HFF-Myc (cell line): ENCODE measurements around the gene CDK6.
"Not testable (repeated sequence)": the region's sequence is repeated elsewhere in the genome, so short reads cannot be mapped to it uniquely, and the experiment has no call there.

ENCODE experiments used
- DNase-seq: peaks from one replicate; pipeline ENCODE4 v3.0.0-alpha.2; 2011; ENCODE audit warnings: low read depth; ENCODE audit errors: extremely low read depth
- H3K4me3 ChIP-seq: replicated peaks from 2 replicates; pipeline ENCODE4 v1.5.1; 2011; ENCODE audit warnings: low read depth, mild to moderate bottlenecking, control low read depth, low read length
- TF ChIP-seq, protein P1 (sequence below): IDR thresholded peaks from 2 replicates; pipeline ENCODE4 v1.5.1; 2012; ENCODE audit warnings: mild to moderate bottlenecking, low read depth, low read length, control low read depth; ENCODE audit errors: missing control alignments

Gene CDK6

DNA sequence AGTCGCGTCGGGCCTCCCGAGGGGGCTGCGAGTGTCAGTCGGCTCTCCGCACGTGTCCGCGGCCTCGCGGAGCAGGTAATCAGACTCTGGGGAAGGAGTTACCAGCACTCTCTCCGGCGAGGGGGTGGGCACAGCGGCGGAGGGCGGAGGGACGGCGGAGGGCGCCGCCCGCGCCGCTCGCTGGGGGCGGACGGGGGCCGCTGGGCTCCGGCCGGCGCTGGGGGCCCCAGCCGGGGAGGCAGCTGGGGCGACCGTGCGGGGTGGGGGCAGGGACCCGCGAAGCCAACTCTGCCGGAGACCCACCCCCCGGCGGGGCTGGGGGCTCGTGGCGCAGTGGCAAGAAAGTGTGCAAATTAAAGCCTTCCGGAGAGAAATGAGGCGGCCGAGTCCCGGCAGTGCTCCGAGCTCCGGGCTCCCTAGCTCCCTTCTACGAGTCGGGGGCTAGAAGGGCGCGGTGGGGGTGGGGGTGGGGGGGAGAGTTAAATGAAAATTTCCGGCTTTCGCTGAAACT, at the start of gene CDK6:
CDK6 (minus strand) TSS at position 85 of the 511 bp plus-strand sequence. CDS start 3,250 bp downstream, outside the sequence.
- peak; percentile 29 for DNase-seq
- H3K4me3 ChIP-seq: peak within 1 kb of the TSS; percentile 79
- TF ChIP-seq, protein P1, sequence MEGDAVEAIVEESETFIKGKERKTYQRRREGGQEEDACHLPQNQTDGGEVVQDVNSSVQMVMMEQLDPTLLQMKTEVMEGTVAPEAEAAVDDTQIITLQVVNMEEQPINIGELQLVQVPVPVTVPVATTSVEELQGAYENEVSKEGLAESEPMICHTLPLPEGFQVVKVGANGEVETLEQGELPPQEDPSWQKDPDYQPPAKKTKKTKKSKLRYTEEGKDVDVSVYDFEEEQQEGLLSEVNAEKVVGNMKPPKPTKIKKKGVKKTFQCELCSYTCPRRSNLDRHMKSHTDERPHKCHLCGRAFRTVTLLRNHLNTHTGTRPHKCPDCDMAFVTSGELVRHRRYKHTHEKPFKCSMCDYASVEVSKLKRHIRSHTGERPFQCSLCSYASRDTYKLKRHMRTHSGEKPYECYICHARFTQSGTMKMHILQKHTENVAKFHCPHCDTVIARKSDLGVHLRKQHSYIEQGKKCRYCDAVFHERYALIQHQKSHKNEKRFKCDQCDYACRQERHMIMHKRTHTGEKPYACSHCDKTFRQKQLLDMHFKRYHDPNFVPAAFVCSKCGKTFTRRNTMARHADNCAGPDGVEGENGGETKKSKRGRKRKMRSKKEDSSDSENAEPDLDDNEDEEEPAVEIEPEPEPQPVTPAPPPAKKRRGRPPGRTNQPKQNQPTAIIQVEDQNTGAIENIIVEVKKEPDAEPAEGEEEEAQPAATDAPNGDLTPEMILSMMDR: no peak

DNA sequence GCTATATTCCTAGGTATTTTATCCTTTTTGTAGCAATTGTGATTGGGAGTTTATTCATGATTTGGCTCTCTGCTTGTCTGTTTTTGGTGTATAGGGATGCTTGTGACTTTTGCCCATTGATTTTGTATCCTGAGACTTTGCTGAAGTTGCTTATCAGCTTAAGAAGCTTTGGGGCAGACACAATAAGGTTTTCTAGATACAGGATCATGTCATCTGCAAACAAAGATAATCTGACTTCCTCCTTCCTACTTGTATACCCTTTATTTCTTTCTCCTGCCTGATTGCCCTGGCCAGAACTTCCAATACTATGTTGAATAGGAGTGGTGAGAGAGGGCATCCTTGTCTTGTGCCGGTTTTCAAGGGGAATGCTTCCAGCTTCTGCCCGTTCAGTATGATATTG, 49.7 kb upstream of the CDK6 start:
- not testable (repeated sequence) for DNase-seq, H3K4me3 ChIP-seq

DNA sequence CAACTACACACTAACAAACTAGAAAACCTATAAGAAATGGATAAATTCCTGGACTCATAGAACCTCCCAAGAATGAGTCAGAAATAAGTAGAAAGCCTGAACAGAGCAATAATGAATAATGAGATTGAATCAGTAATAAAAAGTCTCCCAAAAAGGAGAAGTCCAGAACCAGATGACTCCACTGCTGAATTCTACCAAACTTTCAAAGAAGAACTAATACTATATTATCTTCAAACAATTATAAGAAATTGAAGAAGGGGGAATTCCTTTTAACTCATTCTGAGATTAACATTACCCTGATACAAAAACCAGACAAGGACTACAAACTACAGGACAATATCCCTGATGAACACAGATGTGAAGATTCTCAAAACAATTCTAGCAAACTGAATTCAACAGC, 47.8 kb upstream of the CDK6 start:
- H3K4me3 ChIP-seq: no peak overlapping the region
- TF ChIP-seq, protein P1: no peak
- no peak for DNase-seq

DNA sequence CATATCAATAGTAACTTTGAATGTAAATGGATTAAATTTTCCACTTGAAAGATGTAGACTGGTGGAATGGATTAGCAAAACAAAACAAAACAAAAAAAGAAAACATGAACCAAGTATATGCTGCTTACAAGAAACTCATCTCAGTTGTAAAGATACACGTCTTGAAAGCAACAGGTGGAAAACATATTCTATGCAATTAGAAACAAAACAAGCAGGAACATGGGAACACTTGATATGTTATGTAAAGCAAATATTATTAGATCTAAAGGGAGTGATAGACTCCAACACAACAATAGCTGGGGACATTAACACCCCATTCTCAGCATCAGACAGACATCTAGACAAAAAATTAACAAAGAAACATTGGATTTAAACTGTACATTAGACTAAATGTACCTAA, 46.4 kb upstream of the CDK6 start:
- H3K4me3 ChIP-seq: no peak overlapping the region
- TF ChIP-seq, protein P1: no peak
- no peak for DNase-seq

DNA sequence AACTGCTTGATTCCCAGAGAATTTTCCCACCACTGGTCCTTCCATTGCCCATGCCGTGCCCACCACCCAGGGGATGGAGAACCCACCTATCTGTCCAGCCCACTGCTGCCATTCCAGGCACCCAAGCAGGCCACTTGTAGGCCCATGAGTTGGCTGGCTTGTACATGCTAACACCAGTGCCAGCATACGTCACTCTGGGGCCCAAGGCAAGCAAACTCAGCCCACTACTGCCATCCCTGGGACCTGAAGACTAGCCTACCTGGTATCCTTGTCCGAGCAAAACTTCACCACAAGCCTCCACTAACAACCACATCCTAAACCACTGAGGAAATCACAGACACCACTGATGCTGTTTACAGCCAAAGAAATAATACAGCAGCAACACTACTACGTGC, 44.7 kb upstream of the CDK6 start:
- DNase-seq: no peak
- no peak overlapping the region for H3K4me3 ChIP-seq
- TF ChIP-seq, protein P1: no peak

DNA sequence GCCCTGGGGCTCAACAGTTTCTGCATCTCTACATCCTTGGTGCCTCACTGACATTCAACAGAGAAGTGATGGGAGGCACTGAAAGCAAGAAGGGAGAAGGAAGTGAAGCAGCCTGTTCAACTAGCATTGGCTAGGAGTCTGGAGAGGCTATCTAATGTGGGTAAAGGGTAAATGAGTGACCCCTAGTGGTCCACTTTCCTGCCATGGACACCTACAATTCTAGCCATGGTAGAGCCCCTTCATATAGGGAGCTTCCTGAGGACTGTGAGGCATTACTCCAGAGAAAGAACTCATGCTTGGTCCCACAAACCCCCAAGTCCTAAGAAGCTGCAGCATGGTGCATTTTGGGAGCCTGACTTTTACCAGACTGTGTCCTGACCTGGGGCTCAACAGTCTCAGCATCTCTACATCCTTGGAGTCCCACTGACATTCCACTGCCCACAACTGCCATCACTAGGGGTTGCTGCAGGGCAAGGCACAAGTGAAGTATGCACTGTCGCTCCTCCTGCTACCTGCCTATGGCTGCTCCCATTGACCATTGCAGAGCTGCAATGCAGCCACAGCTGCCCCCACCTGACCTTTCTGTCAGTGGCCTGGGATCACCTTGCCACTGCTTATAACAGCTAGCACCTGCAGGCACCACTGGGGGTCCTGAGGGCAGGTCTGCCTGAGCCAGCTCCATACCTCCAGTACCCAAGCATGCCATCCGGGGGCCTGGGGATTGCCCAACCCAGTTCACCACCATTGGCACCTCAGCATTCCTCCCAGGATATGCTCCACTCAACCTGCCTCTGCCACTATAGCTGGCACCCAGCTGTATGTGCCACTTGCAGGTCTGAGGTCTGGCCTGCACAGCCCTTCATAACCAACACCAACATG, 44.1 kb upstream of the CDK6 start:
- no peak overlapping the region for H3K4me3 ChIP-seq
- TF ChIP-seq, protein P1: no peak
- no peak for DNase-seq

DNA sequence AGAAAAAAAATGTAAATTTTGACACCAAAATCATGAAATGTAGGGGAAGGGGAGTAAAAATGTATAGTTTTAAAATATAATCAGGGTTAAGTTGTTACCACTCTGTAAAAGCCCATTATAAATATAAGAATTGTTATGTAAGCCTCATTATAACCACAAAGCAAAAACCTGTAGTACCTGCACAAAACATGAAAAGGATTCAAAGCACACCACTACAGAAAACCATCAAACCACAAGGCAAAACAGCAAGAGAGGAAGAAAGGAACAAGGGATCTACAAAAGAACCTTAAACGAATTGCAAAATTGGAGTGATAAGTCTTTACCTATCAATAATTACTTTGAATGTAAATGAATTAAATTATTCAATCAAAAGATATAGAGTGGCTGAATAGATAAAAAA, 41.0 kb upstream of the CDK6 start:
- no peak for DNase-seq
- TF ChIP-seq, protein P1: no peak
- H3K4me3 ChIP-seq: no peak overlapping the region
